Fibroblast of the aortic adventitia (primary cell): ENCODE results near the gene BTNL9. TPM values are rescaled to one million over a fixed set of nuclear protein-coding genes. Genes with fewer than 3 reads are reported as not detected.

ENCODE experiments used
- DNase-seq: peaks from one replicate; pipeline ENCODE4 v3.0.0-alpha.2; 2010; ENCODE audit warnings: low read depth
- H3K4me3 ChIP-seq: 2 replicates; pipeline ENCODE4 v1.5.1; 2011; ENCODE audit warnings: low read depth, mild to moderate bottlenecking, control low read depth, low read length, moderate library complexity
- CTCF ChIP-seq: IDR thresholded peaks from 2 replicates; pipeline ENCODE4 v1.5.1; 2011; ENCODE audit warnings: mild to moderate bottlenecking, low read length, control low read depth, inconsistent platforms; ENCODE audit not compliant: insufficient read depth
- total RNA-seq: library from RNA; depleted of rRNA; stranded (reverse); fragments of >200 nt; gene quantifications from 2 replicates; pipeline ENCODE4 v1.2.3, GENCODE V29; 2012; ENCODE audit warnings: low replicate concordance

Gene BTNL9
- total RNA-seq, 1 donor = not detected

GRCh38 chr5:181081989-181082388 is 41.9 kb downstream of the BTNL9 start:
- no peak for DNase-seq
- no peak overlapping the region for H3K4me3 ChIP-seq
- TF ChIP-seq CTCF = no peak

- no peak for TF ChIP-seq CTCF
- H3K4me3 ChIP-seq = no peak overlapping the region
- DNase-seq = no peak
Measured at GRCh38 chr5:181084621-181085195, 44.6 kb downstream of the BTNL9 start.

GRCh38 chr5:181086026-181086883 is 46.2 kb downstream of the BTNL9 start:
- H3K4me3 ChIP-seq = no peak overlapping the region
- TF ChIP-seq CTCF = no peak
- DNase-seq = no peak

- no peak for TF ChIP-seq CTCF
- no peak overlapping the region for H3K4me3 ChIP-seq
- DNase-seq = no peak
Measured at GRCh38 chr5:181086884-181087205, 46.8 kb downstream of the BTNL9 start.

GRCh38 chr5:181087309-181087708 is 47.2 kb downstream of the BTNL9 start:
- DNase-seq = no peak
- no peak overlapping the region for H3K4me3 ChIP-seq
- TF ChIP-seq CTCF = no peak

- no peak overlapping the region for H3K4me3 ChIP-seq
- no peak for DNase-seq
- TF ChIP-seq CTCF = peak; percentile 23
Measured at GRCh38 chr5:181088289-181088688, 48.2 kb downstream of the BTNL9 start.
